ENCODE data around the gene HSF2BP.

Gene HSF2BP

DNA sequence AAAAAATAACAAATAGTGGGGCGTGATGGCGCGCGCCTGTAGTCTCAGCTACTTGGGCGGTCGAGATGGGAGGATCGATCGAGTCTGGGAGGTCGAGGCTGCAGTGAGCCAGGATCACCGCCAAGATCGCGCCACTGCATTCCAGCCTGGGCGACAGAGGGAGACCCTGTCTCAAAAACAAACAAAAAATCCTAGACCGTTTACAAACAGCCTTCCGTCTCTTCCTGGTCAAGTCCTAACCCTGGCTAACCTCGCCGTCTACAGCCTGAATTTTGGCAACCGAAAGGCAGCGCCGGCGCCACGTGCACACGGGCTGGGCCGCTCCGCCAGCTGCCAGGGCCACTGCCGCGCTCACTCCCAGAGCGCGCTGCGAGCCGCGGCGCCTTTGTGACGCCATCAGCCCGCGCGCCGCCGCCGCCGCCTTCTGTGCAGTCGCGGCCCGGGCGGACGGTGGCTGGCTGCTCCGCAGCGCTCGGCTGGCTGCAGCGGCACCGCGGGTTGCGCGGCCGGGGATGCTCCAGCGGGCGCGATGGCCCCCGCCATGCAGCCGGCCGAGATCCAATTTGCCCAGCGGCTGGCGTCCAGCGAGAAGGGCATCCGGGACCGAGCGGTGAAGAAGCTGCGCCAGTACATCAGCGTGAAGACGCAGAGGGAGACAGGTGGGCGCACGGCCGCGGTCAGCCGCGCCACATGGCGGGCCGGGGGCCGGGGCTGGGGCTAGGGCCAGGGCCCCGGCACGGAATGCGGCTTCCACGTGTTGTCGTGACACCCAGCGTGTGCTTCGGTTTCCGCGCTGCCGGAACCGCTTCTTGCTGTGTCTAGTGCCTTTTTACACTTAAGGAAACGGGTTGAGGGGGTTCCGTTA is at the start of gene HSF2BP, which contains the start of gene RRP1B:
HSF2BP (minus strand) TSS at position 353 of the 865 bp plus-strand sequence. CDS start 1,392 bp downstream, outside the sequence.
RRP1B (plus strand) TSS at position 425 of the 865 bp plus-strand sequence; CDS start at position 530, 105 bp downstream.
- TF ChIP-seq, protein P1, sequence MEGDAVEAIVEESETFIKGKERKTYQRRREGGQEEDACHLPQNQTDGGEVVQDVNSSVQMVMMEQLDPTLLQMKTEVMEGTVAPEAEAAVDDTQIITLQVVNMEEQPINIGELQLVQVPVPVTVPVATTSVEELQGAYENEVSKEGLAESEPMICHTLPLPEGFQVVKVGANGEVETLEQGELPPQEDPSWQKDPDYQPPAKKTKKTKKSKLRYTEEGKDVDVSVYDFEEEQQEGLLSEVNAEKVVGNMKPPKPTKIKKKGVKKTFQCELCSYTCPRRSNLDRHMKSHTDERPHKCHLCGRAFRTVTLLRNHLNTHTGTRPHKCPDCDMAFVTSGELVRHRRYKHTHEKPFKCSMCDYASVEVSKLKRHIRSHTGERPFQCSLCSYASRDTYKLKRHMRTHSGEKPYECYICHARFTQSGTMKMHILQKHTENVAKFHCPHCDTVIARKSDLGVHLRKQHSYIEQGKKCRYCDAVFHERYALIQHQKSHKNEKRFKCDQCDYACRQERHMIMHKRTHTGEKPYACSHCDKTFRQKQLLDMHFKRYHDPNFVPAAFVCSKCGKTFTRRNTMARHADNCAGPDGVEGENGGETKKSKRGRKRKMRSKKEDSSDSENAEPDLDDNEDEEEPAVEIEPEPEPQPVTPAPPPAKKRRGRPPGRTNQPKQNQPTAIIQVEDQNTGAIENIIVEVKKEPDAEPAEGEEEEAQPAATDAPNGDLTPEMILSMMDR (IDR thresholded peaks at IDR 0.05), result no peak

DNA sequence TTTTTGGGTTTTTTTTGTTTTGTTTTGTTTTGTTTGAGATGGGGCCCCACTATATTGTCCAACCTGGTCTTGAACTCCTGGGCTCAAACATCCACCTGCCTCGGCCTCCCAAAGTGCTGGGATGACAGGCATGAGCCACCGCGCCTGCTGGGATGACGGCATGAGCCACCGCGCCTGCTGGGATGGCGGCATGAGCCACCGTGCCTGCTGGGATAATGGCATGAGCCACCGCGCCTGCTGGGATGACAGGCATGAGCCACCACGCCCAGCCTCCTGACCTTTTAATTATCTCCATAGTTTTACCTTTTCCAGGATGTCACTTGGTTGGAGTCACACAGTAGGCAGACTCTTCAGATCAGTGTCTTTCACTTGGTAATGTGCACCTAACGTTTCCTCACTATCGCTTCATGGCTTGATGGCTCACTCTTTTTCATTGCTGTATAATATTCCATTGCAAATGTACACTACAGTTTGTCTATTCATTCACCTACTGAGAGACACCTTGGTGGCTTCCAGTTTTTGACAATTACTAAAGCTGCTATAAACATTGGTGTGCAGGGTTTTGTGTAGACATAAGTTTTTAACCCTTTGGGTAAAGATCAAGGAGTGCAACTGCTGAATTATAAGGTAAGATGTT is 49.6 kb upstream of the HSF2BP start:
- TF ChIP-seq, protein P1 (IDR thresholded peaks at IDR 0.05), result no peak

DNA sequence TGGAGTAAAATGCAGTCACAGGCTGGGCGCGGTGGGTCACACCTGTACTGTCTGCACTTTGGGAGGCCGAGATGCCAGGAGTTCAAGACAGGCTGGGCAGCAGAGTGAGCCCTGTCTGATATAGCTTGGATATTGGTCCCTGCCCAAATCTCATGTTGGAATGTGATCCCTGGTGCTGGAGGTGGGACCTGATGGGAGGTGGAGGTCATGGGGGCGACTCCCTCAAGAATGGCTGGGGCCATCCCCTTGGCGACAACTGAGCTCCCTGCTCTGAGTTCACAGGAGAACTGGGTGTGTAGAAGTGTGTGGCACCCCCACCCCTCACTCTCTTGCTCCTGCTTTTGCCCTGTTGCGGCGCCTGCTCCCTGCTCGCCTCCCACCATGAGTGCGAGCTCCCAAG is 48.2 kb upstream of the HSF2BP start:
- TF ChIP-seq, protein P1 (IDR thresholded peaks at IDR 0.05), result no peak

DNA sequence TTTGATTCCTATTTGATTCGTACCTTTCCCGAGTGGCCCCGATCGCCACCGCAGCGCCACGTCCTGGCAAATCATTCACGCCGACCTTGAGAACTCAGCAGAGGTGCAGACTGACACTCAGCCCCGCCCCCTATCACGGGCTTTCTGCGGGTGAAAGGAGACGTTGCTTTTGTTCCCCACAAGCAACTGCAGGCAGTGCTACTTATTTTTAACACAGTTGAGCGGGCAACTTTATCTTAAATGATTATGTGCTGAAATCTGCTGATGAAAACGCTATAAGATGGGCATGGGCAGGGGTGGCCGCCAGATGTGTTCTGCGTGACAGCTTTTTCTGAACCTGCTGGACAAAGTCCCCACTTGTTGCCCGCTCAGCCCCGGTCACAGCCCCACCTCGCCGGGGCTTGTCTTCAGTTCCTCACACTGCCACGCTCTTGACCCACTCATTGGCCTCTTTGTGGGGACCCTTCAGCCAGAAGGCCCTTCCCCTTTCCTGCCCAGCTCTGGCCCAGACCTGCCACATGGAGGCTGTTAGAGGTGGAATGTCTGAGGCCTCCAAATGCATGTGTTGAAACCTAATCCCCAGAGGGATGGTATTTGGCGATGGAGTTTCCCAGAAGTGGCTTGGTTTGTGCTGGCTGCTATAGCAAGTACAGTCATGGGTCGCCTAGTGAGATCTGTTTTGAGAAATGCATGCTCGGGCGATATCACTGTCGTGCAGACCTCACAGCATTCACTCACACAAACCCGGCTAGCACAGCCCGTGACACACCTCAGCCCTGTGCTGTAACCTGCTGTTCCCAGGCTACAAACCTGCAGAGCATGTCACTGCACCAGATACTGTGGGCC is 44.0 kb upstream of the HSF2BP start:
- TF ChIP-seq, protein P1 (IDR thresholded peaks at IDR 0.05), result no peak

DNA sequence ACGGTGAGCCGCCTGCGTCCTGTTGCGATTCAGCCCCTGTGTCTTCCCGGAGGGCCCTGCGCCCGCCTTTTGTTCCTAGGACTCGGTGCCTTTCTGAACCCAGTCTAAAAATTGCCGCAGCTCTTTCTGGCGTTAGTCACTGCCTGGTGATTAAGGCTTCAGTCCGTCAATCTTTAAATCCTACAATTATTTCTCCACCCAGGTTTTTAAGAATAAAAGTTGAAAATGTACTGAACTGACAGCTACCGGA is 43.4 kb upstream of the HSF2BP start:
- TF ChIP-seq, protein P1 (IDR thresholded peaks at IDR 0.05), result no peak

DNA sequence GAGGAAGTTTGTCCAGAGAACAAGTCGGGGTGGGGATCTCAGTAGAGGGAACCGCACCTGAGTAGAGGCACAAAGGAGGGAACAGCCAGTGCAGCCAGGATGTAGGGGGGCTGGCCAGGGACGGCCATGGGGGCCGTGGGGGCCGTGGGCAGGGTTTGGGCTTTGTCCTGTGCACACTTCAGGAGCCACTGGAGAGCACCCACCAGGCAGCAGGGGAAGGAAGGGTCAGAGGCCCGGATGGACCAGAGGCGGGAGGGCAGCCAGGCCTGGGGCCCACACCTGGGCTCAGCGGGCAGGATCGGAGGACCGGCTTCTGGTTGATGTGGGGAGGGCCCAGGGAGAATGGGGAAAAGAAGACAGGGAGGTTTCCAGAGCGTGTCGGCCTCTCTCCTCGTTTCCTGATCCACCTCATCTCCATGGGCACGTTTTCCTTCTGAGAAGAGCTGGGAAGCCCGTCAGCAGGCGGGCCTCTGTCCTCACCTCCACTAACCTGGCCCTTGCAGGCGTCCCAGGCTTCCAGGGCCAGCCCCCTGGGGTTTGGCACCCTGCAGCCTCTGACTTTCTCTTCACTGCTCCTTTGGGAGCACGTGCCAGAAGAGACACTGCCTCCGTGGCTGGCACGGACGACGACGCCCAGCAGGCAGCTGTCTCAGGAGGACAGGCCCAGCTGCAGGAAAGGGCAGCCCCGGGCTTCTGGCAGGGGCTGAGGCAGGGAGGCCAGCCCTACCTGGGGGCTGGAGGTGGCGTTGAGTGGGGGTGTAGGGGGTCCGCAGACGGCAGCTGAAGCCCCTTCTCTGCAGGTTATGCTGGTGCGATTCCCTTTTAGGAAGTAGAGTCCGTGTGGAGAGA is 42.9 kb upstream of the HSF2BP start:
- TF ChIP-seq, protein P1 (IDR thresholded peaks at IDR 0.05), result no peak
